HG03342 (cell line): ENCODE measurements around the gene UBTD1.
"Not testable (repeated sequence)": the region's sequence is repeated elsewhere in the genome, so short reads cannot be mapped to it uniquely, and the experiment has no call there.

Experiments
- ATAC-seq: cut with Tn5 transposase; IDR thresholded peaks from one replicate; pipeline ENCODE4 v1.9.1; 2021; ENCODE audit warnings: mild to moderate bottlenecking, moderate library complexity; ENCODE audit not compliant: unreplicated experiment

UBTD1 gene

GRCh38 chr10:97534746-97535367 lies 36.1 kb downstream of the UBTD1 start:
- ATAC-seq: no peak

- ATAC-seq: no peak
Observed at GRCh38 chr10:97537186-97537869, 38.6 kb downstream of the UBTD1 start.

GRCh38 chr10:97538411-97538810 lies 39.7 kb downstream of the UBTD1 start:
- ATAC-seq: no peak

GRCh38 chr10:97538839-97539238 lies 40.1 kb downstream of the UBTD1 start:
- ATAC-seq: no peak

GRCh38 chr10:97539523-97540200 lies 40.9 kb downstream of the UBTD1 start:
- ATAC-seq: no peak

- no peak for ATAC-seq
Observed at GRCh38 chr10:97540669-97541500, 42.2 kb downstream of the UBTD1 start.

GRCh38 chr10:97542169-97543024 lies 43.7 kb downstream of the UBTD1 start:
- no peak for ATAC-seq

GRCh38 chr10:97543025-97543546 lies 44.4 kb downstream of the UBTD1 start:
- no peak for ATAC-seq

GRCh38 chr10:97546456-97547270 lies 47.9 kb downstream of the UBTD1 start:
- ATAC-seq: no peak

- no peak for ATAC-seq
Observed at GRCh38 chr10:97547271-97547600, 48.5 kb downstream of the UBTD1 start.

GRCh38 chr10:97547962-97548361 lies 49.2 kb downstream of the UBTD1 start:
- ATAC-seq: no peak

- ATAC-seq: no peak
Observed at GRCh38 chr10:97548828-97549455, 50.2 kb downstream of the UBTD1 start.

- ATAC-seq: no peak
Observed at GRCh38 chr10:97549587-97550322, 51.0 kb downstream of the UBTD1 start.

- no peak for ATAC-seq
Observed at GRCh38 chr10:97550336-97551149, 51.8 kb downstream of the UBTD1 start.

- ATAC-seq: no peak
Observed at GRCh38 chr10:97551271-97551670, 52.5 kb downstream of the UBTD1 start.

GRCh38 chr10:97553575-97554031 lies 54.9 kb downstream of the UBTD1 start:
- ATAC-seq: peak; percentile 58

GRCh38 chr10:97554336-97554735 lies 55.6 kb downstream of the UBTD1 start:
- ATAC-seq: not testable (repeated sequence)
